Activated CD8-positive, alpha-beta memory T cell treated with anti-CD3 and anti-CD28 coated beads, Interleukin-2, amount 50 U/mL, for 48 hours (primary cell): ENCODE results near the gene GAB1.

Source experiments
- DNase-seq: peaks from one replicate; pipeline ENCODE4 v3.0.0-alpha.2; 2020

Gene GAB1

GRCh38 chr4:143424276-143424675 lies 87.6 kb downstream of the GAB1 start:
- DNase-seq, result no peak

GRCh38 chr4:143431526-143432257 lies 95.0 kb downstream of the GAB1 start:
- DNase-seq, result no peak

GRCh38 chr4:143432258-143432591 lies 95.5 kb downstream of the GAB1 start:
- DNase-seq, result no peak

DNA sequence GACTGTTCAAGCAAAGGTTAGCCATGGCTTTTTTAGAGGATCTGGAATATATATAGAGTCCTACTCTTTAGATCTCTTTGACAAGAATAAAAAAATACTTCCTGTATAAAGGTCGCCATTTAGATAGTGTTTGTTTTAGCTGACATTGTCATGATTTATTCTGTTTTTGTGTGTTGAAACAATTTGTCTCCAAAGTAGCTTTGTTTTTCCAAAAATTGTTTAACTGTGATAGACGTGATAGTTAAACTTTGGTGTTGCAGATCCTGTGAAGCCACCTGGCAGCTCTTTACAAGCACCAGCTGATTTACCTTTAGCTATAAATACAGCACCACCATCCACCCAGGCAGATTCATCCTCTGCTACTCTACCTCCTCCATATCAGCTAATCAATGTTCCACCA lies 96.6 kb downstream of the GAB1 start:
- no peak for DNase-seq

DNA sequence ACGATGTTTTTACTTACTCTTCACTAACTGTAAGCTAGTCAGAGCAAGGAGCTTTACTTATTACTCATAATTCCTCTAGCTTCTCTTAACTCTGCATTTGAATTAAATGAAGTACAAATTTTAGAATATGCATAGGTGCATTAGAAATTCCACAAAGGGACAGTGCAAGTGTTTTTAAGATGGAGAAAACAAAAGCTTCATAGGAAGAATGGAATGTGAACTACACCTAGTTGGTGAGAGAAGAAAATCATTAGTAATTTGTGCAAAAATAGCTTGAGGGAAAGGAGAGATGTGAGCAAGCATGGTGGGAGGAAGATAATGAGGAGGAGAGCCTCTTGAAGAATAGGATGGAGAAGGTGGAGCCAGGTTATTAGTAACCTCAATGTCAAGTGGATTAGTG lies 99.3 kb downstream of the GAB1 start:
- DNase-seq, result no peak

DNA sequence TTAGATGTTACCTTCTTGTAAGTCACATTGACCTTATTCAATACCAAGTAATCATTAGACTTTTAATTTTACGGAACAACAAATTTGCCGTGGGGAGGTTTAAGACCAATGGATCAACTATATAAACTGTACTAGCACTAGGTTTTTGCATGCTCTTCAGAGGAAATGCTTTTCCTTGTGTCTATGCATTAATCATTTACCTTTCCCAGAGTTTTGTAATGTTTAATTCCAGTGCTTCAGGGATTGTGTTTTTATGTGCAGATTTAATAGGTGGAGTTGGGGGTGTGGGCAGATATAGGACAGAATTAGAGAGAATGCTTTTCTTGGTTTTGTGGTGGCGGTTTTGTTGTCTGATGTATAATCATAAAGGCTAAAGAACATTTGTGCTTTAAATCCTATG lies 100.8 kb downstream of the GAB1 start:
- DNase-seq, result no peak

- no peak for DNase-seq
Observed at GRCh38 chr4:143437937-143438336, 101.3 kb downstream of the GAB1 start.

- DNase-seq, result no peak
Observed at GRCh38 chr4:143438710-143439109, 102.0 kb downstream of the GAB1 start.

GRCh38 chr4:143441109-143441508 lies 104.4 kb downstream of the GAB1 start:
- DNase-seq, result no peak

DNA sequence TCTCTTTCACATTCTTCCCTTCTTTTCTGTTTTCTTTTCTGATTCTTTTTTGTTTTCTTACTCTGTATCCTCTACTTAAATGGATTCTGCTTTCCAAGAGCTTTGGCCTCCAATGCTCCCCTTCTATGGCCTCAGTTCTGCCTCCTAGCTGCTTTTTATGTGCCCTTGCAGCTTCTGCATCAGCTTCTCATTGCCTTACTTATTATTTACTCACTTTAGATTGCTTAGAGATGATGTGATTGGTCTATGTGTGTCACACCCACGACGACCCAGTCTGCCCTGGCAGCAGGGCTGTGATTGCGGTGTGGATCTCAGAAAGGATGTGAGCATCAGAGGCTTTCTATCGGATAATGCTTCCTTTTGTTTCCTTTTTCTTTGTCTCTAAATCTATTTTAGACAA lies 105.0 kb downstream of the GAB1 start:
- no peak for DNase-seq

DNA sequence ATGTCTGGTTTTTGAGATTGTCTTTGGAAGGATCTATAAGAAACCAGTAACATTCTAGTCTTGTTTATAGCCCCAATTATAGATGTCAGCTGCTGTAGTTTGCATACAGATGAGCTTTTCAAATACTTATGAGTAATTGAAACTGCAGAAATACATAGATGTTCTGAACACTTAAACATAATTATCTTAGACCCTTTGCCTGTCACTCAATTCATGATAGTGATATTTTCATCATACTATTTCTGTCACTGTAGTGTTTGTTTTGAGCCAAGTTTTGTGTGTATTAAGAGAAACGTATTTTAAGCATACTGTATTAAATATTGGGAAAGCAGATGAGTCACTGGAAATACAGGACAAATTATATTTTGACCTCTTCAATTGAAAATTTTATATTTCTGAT lies 107.1 kb downstream of the GAB1 start:
- no peak for DNase-seq

GRCh38 chr4:143451186-143451585 lies 114.5 kb downstream of the GAB1 start:
- DNase-seq, result no peak

DNA sequence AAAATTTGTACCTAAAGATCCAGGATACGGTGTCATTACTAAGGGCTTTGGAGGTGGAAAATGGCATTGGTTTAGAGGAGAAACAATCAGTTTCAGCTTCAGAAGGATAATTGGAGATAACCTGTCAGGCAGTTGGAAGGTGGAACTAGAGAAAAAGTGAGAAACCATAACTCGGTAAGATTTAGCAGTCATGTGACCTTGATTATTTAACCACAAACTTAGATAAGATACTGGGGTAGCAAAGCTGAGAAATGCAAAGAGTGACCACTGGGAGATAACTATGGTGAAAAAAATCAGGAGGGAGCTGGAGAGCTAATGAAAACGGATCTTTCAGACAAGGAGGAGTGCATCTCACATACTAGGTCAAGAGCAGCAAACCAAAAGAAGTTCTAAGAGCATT lies 118.5 kb downstream of the GAB1 start:
- DNase-seq, result no peak

DNA sequence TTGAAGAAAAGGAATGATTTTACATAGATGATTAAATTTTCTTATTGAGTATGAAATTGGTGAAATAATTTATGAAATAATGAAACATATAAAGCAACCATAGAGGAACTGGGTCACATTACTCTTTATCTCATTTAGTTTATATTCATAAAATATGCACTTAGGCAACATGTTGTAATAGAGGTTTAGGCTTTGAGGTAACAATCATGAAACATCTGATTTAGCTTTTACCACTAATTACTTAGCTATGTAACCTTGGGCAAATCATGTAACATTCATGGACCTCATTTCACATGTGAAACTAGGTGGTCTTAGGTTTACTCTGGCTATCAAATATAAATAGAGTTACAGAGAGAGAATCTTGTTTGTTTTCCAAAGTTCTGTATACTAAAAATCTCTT lies 122.3 kb downstream of the GAB1 start:
- no peak for DNase-seq

GRCh38 chr4:143473334-143474126 lies 136.9 kb downstream of the GAB1 start:
- DNase-seq, result no peak

GRCh38 chr4:143477487-143477886 lies 140.8 kb downstream of the GAB1 start:
- no peak for DNase-seq

DNA sequence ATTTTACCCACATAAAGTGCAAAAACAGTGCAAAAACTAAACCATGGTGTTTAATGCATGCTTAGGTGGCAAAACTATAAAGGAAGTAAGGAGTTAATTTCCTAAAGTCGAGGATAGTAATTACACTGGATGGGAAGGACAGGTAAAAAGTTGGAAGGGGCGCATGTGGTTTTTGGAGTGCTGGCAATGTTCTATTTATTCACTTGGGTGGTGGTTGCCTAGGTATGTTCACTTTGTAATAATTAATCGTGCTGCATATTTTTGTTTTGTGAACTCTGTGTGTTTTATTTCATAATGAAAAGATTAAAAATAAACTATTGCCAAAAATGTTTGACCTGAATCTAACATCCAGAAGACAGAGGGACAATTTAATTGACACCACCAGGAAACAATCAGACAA lies 144.7 kb downstream of the GAB1 start:
- no peak for DNase-seq

DNA sequence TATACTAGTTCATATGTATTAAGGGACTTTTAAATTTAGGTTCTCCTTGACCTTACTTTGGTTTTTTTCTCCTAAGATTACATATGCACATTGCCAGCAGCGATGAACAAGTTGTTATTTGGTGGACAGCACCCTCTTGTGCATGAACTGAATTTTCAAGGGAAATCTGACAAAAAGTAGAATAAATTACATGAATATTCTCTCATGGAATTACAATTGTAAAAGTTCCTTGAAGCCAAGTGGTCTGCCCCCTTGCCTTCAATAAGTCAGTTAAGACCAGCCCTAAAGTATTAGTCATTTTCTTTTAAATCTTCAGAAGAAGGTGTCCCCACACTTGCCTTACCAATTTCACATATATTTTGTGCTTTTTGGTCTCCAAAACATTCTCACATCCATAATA lies 146.2 kb downstream of the GAB1 start:
- no peak for DNase-seq

- no peak for DNase-seq
Observed at GRCh38 chr4:143486314-143486713, 149.6 kb downstream of the GAB1 start.

GRCh38 chr4:143488687-143489086 lies 152.0 kb downstream of the GAB1 start:
- DNase-seq, result no peak

DNA sequence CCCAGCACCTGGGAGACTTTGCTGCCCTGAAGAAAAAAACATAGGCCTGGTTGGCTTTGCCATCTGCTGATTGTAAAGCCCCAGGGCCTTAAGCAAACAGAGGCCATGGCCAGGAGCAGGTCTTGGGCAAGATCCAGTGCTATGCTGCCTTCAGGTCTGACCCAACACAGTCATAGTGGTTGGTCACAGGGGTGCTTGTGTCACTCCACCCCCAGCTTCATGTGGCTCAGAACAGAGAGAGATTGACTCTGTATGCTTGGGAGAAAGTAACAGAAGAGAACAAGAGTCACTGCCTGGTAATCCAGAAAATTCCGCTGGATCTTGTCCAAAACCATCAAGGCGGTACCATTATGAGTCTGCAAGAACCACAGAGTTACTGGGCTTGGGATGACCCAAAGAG lies 152.4 kb downstream of the GAB1 start:
- no peak for DNase-seq

DNA sequence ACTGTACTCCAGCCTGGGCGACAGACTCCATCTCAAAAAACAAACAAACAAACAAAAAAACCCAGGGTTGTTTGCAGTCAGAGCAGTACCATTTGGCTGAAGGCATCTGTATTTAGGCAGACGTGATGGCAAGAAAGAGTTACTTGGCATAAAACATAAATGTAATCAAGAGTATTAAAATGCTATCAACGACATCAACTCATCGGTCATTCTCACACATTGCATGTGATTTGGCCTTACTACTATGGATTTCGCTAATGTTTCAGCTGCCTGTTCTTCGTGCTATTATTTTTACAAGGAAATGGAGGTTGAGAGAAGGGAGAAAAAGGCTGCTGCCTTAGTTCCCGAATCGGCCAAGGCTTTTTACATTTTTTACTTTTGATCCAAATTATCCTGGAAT lies 161.3 kb downstream of the GAB1 start:
- no peak for DNase-seq

- no peak for DNase-seq
Observed at GRCh38 chr4:143502231-143502630, 165.6 kb downstream of the GAB1 start.

DNA sequence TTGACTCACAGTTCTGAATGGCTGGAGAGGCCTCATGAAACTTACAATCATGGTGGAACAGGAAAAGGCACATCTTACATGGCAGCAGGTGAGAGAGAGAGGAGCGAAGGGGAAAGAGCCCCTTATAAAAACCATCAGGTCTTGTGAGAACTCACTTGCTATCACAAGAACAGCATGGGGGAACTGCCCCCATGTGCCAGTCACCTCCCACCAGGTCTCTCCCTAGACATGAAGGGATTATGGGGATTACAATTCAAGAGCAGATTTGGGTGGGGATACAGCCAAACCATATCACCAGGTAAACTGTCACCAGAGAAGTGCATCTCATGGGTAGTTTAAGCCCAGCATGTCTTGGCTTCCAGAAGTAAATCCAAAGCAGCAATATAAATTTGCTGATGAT lies 169.4 kb downstream of the GAB1 start:
- DNase-seq, result no peak

DNA sequence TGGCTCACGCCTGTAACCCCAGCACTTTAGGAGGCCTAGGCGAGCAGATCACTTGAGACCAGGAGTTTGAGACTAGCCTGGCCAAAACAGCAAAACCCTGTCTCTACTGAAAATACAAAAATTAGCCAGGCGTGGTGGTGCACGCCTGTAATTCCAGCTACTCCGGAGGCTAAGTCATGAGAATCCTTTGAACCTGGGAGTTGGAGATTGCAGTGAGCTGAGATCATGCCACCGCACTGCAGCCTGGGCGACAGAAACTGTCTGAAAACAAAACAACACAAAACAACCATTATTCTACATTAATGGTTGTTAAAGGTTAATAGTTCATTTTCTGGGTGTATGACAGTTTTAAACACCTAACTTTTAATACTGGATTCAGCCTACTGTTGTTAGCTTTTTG lies 175.2 kb downstream of the GAB1 start:
- DNase-seq, result no peak
